Activated T-cell treated with anti-CD3 and anti-CD28 coated beads, Interleukin-2, amount 50 U/mL, for 1 hour (primary cell): ENCODE data around the gene MORC1.

Source experiments
- DNase-seq: peaks from one replicate; pipeline ENCODE4 v3.0.0-alpha.2; 2020

MORC1 gene

GRCh38 chr3:108918866-108919265 lies 199.1 kb downstream of the MORC1 start:
- no peak for DNase-seq

GRCh38 chr3:108914774-108915641 lies 202.9 kb downstream of the MORC1 start:
- peak; percentile 60 for DNase-seq

GRCh38 chr3:108909799-108910198 lies 208.1 kb downstream of the MORC1 start:
- no peak for DNase-seq
